ENCODE data around the gene LAMA5.

The LAMA5 gene

GRCh38 chr20:62404761-62405107 is 37.6 kb upstream of the LAMA5 start:
- DNase-seq = no peak

- no peak for DNase-seq
Measured at GRCh38 chr20:62404112-62404665, 37.1 kb upstream of the LAMA5 start.

- no peak for DNase-seq
Measured at GRCh38 chr20:62403331-62403730, 36.2 kb upstream of the LAMA5 start.

GRCh38 chr20:62402456-62403150 is 35.5 kb upstream of the LAMA5 start:
- no peak for DNase-seq

GRCh38 chr20:62401331-62401779 is 34.2 kb upstream of the LAMA5 start:
- no peak for DNase-seq

- no peak for DNase-seq
Measured at GRCh38 chr20:62400541-62400940, 33.4 kb upstream of the LAMA5 start.

- no peak for DNase-seq
Measured at GRCh38 chr20:62400021-62400420, 32.9 kb upstream of the LAMA5 start.

- DNase-seq = no peak
Measured at GRCh38 chr20:62398120-62398821, 31.2 kb upstream of the LAMA5 start.

- DNase-seq = no peak
Measured at GRCh38 chr20:62396367-62397239, 29.5 kb upstream of the LAMA5 start.

GRCh38 chr20:62395311-62396242 is 28.5 kb upstream of the LAMA5 start:
- no peak for DNase-seq

- no peak for DNase-seq
Measured at GRCh38 chr20:62394248-62395245, 27.4 kb upstream of the LAMA5 start.

- DNase-seq = no peak
Measured at GRCh38 chr20:62393830-62394229, 26.7 kb upstream of the LAMA5 start.

- no peak for DNase-seq
Measured at GRCh38 chr20:62393335-62393665, 26.2 kb upstream of the LAMA5 start.

- DNase-seq = no peak
Measured at GRCh38 chr20:62392621-62393334, 25.7 kb upstream of the LAMA5 start.

GRCh38 chr20:62392077-62392418 is 24.9 kb upstream of the LAMA5 start:
- DNase-seq = no peak

GRCh38 chr20:62391165-62392076 is 24.3 kb upstream of the LAMA5 start:
- no peak for DNase-seq

- DNase-seq = no peak
Measured at GRCh38 chr20:62390317-62391164, 23.4 kb upstream of the LAMA5 start.

- no peak for DNase-seq
Measured at GRCh38 chr20:62389601-62390087, 22.5 kb upstream of the LAMA5 start.

All from SIG-M5 (cell line).